Inflammatory macrophage treated with lipopolysaccharide for 1 hour (primary cell): ENCODE measurements around the gene ATRIP.
"Not testable (repeated sequence)": the region's sequence is repeated elsewhere in the genome, so short reads cannot be mapped to it uniquely, and the experiment has no call there.

Experiments used
- DNase-seq, 2 donors: peaks; one replicate each; pipeline ENCODE4 v3.0.0-alpha.2; 2020 to 2022

Gene ATRIP

GRCh38 chr3:48439820-48440589 is 6.5 kb upstream of the ATRIP start, which contains the start of the genes CCDC51 and TMA7:
TSS of gene CCDC51 (minus strand) at chr3:48440119. CDS start at chr3:48435128, 4,991 bp downstream.
TSS of gene TMA7 (plus strand) at chr3:48440257. CDS start at chr3:48440297, 40 bp downstream.
- DNase-seq, result peak; percentile 96 to 97

GRCh38 chr3:48440590-48440958 is 6.0 kb upstream of the ATRIP start:
- DNase-seq, result no peak

GRCh38 chr3:48441940-48442339 is 4.6 kb upstream of the ATRIP start:
- no peak for DNase-seq

- no peak for DNase-seq
These were observed 1.2 kb upstream of the ATRIP start for GRCh38 chr3:48445277-48445882.

- no peak for DNase-seq
These were observed 503 bp upstream of the ATRIP start for GRCh38 chr3:48446043-48446424.

GRCh38 chr3:48451270-48451669 is 4.7 kb downstream of the ATRIP start:
- DNase-seq, result no peak

- no peak for DNase-seq
These were observed 9.9 kb downstream of the ATRIP start for GRCh38 chr3:48456456-48456855.

- DNase-seq, result no peak
These were observed 12.8 kb downstream of the ATRIP start for GRCh38 chr3:48459331-48459730.

- no peak for DNase-seq
These were observed 13.4 kb downstream of the ATRIP start for GRCh38 chr3:48459773-48460516.

- no peak for DNase-seq
These were observed 14.0 kb downstream of the ATRIP start for GRCh38 chr3:48460517-48460902.

GRCh38 chr3:48461767-48462166 is 15.2 kb downstream of the ATRIP start:
- DNase-seq, result not testable (repeated sequence)

GRCh38 chr3:48463703-48464102 is 17.2 kb downstream of the ATRIP start:
- no peak for DNase-seq

GRCh38 chr3:48464713-48465221 is 18.2 kb downstream of the ATRIP start:
- DNase-seq, result no peak

- DNase-seq, result no peak
These were observed 18.6 kb downstream of the ATRIP start for GRCh38 chr3:48465237-48465530.

GRCh38 chr3:48465531-48466378 is 19.2 kb downstream of the ATRIP start:
- DNase-seq, result peak; percentile 98 to 99

- DNase-seq, result peak in 1 of 2 donors; percentile 12
These were observed 20.0 kb downstream of the ATRIP start for GRCh38 chr3:48466386-48467109.

GRCh38 chr3:48467110-48467454 is 20.5 kb downstream of the ATRIP start:
- DNase-seq, result no peak

- DNase-seq, result no peak
These were observed 21.1 kb downstream of the ATRIP start for GRCh38 chr3:48467473-48468267.

GRCh38 chr3:48468329-48468731 is 21.8 kb downstream of the ATRIP start:
- DNase-seq, result no peak

- no peak for DNase-seq
These were observed 22.7 kb downstream of the ATRIP start for GRCh38 chr3:48469046-48469915.
